Measurements from ENCODE around the gene MVB12B.

The MVB12B gene

GRCh38 chr9:126435105-126435504 is 108.5 kb downstream of the MVB12B start:
- DNase-seq, result no peak

GRCh38 chr9:126435626-126436025 is 109.0 kb downstream of the MVB12B start:
- DNase-seq, result no peak

GRCh38 chr9:126436545-126437267 is 110.1 kb downstream of the MVB12B start:
- no peak for DNase-seq

- DNase-seq, result no peak
Observed at GRCh38 chr9:126437268-126437666, 110.6 kb downstream of the MVB12B start.

- no peak for DNase-seq
Observed at GRCh38 chr9:126437701-126438100, 111.1 kb downstream of the MVB12B start.

- no peak for DNase-seq
Observed at GRCh38 chr9:126438741-126439401, 112.2 kb downstream of the MVB12B start.

- DNase-seq, result peak; percentile 78
Observed at GRCh38 chr9:126439402-126439765, 112.8 kb downstream of the MVB12B start.

DNA sequence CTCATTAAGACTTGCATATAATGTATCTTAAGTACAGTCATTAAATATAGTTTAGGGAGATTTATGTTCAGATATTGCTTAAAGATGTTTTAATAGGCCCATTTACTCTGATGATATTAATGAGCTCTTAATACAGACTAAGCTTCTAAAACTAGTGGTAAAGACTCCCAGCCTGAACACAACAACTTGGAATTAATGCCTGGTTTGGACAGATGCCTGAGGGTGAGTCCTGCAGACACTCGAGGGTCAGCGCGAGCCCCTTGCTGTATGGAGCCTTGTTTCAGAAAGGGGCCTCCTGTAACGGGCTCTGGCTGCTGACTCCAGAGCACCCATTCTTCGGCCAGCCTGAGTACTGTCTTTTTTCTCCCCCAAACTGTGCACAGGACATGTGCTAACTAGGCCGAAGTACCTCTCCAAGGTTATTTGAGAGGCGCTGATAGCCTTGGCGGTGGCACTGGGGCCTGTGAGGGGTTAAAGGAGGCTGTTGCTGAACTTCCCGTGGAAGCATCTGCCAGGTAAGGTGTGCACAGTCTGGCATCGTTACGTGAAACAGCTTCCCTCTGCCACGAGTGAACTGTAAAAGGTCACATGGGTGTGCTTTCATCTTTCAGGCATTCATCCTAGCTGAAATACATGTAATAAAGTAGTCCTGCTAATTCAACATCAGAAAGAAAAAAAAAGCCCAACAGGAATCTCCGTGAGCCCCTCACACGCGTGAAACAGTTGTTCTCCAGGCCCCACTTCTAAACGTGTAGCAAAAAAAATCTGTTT is 113.4 kb downstream of the MVB12B start:
- DNase-seq, result no peak

- DNase-seq, result peak; percentile 87
Observed at GRCh38 chr9:126440940-126441339, 114.3 kb downstream of the MVB12B start.

DNA sequence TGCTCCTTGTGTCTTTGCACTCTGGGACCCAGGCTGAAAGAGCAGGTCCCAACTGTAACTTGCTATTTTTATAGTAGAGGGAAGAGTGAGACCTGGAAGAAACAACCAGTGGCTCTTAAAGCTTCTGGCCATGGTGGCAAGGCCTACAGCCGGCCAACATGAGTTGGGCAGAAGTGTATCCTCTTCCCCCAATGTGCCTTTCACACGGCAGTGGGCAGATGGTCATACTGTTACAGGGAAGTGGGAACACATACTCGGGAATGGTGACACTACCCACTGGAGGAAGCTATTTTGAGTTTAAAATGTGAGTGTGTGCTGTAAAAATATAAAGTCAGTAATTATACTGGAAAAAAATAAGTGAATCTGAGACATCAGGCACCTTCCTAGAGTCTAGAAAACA is 116.0 kb downstream of the MVB12B start:
- no peak for DNase-seq

DNA sequence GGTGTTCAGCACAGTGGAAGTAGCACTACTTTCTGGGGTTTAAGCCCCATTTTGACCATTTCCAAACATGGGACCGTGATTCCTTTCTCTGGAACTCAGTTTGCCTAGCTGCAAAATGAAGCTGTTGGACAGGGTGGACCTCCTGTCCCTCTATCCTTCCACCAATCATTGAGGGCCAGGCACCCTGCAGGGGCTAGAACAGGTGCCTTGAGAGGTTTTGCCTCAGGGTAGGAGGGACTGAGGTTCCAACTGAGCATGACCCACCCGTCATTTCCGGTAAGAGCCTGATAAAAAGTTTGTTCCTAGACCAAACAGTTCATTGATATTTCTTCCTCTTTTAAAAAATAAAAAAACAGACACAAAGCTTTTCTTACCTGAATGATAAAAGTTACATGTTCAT is 116.5 kb downstream of the MVB12B start:
- DNase-seq, result no peak

- DNase-seq, result no peak
Observed at GRCh38 chr9:126448136-126448535, 121.5 kb downstream of the MVB12B start.

- no peak for DNase-seq
Observed at GRCh38 chr9:126448865-126449577, 122.4 kb downstream of the MVB12B start.

DNA sequence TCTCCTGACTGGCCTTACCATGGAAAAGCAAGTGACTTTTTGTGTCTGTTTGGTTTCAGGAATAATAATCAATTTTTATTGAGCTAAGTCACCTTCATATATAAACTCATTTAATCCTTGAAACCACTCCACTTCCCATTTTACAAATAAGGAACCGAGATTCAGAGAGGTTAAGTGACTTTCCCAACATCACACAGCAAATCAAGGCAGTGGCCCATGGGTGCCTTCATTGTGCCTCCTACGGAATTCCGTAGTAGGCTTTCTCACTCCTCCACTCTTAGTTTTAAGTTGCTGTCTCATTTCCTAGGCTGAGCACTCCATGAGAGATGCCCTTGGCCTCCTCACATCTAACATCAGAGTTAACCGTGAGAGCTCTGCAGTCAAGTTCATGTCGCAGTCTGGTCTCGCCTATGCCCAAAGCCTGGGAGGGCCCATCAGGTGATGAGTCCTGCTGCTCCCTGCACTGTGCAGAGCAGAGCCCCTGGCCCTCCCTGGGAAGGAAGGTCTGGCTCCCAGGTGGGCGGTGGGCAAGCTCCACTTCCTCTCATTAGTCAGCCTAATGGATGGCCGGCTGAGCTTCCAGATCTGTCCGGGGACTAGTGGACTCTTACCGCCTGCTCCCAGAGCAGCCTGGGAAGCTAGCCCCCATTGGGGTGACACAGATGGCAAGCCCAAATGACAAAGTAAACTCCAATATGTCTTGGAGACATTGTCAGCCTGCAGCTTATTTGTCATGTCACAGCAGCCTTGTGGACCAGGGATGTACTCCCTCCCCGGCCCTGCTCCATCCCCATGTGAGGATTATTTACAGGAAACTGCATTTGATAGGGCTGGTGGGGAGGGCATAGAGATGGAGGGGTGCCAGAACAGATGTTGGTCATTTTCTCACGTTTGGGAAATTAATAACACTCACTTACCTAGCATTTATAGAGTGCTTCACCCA is 123.4 kb downstream of the MVB12B start:
- DNase-seq, result no peak

GRCh38 chr9:126450668-126451205 is 124.1 kb downstream of the MVB12B start:
- DNase-seq, result no peak

GRCh38 chr9:126451316-126451885 is 124.8 kb downstream of the MVB12B start:
- DNase-seq, result no peak

- no peak for DNase-seq
Observed at GRCh38 chr9:126452106-126452505, 125.5 kb downstream of the MVB12B start.

- DNase-seq, result no peak
Observed at GRCh38 chr9:126453156-126453963, 126.7 kb downstream of the MVB12B start.

DNA sequence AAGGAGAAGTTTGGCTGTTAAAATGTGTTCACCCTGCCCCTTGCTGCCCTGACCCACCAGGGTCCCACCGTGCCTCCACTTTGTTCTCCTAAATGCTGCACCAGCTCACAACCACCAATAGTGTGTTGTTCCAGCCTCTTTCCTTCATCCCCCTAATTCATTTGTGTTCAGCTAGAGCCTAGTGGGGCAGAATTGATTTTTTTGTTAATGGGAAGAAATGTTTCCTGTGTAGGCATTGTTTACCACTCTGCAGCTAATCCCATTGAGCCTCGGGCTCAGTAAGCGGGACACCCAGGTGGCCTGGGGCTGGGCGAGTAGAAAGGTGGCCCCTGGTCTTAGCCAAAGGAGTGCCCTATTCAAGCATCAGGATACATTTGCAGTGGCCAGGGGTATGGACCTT is 127.6 kb downstream of the MVB12B start:
- no peak for DNase-seq

DNA sequence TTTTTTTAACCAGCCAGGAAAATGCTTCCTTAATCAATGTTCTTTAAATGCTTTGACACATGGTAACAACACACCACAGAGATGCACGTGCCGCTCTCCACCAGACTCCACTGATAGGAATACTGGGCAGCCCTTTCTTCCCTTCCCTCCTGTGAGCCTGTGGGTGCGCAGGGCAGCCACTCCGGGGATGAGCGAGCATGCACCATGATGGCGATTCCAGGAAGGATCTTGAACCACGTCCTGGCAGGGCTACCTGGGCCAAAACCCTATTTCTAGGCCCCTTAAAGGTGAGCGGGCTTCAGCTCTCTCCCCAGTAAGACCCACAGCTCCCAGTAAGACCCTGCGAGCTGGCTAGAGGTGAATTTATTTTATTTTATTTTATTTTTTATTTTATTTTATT is 128.2 kb downstream of the MVB12B start:
- no peak for DNase-seq

All from fibroblast of skin of right quadriceps (primary cell).